Measurements from ENCODE around the gene TEX2. TPM values are rescaled to one million over a fixed set of nuclear protein-coding genes. Genes with fewer than 3 reads are reported as not detected.

The TEX2 gene
- total and polyA plus RNA-seq, 2 of the 13 experiments (the other 11 are each of a cell fraction or from before 2014, with no cell fraction given), result 21.4 to 37.7 TPM

DNA sequence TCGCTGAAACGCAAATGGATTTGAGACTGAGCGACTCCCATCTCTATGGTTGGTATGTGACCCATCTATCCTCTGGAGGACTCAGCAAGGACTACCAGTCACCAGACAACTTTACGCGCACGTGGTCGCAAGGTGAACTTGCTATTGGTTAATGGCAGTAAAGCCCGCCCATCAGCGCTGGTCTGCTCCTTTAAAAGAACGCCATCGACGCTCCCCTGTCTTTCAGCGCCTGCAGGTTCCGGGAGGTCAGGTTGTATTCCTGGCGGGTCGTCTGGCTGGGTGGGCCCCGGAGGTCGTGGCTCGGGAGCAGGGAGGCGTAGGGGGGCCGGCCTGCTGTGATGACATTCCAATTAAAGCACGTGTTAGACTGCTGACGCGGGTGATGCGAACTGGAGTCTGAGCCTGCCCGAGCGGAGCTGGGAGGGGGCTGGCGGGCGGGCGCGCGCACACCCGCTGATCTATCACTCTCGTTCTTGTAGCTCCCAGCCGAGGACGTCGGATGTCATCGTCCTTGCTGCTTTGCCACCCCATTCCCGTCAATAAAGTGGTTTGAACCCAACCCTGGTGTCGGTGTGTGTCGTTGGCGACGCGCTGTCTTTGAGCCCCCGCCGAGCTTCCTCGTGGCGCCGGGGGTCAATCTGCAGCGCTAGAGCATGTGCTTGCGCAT is 117.2 kb downstream of the TEX2 start (continued):
- peak; percentile 74 for TF ChIP-seq MLX (CRISPR knock-in tag; IDR thresholded peaks at IDR 0.05)
- TF ChIP-seq DBP (CRISPR knock-in tag; IDR thresholded peaks at IDR 0.05; ENCODE audit: not compliant biosample characterization), result no peak
- TF ChIP-seq LCORL (IDR thresholded peaks at IDR 0.05), result no peak
- TF ChIP-seq LCORL (CRISPR knock-in tag; IDR thresholded peaks at IDR 0.05), result peak; percentile 90
- TF ChIP-seq CHD4 (IDR thresholded peaks at IDR 0.05; ENCODE audit: borderline replicate concordance, low read length), result no peak
- peak; percentile 36; the same call in 1 of the 2 replicates for TF ChIP-seq REL (CRISPR knock-in tag; conservative IDR thresholded peaks at IDR 0.05)
- TF ChIP-seq REPIN1 (CRISPR knock-in tag; IDR thresholded peaks at IDR 0.05; ENCODE audit: borderline replicate concordance, low read depth), result peak; percentile 96
- TF ChIP-seq, protein P1, sequence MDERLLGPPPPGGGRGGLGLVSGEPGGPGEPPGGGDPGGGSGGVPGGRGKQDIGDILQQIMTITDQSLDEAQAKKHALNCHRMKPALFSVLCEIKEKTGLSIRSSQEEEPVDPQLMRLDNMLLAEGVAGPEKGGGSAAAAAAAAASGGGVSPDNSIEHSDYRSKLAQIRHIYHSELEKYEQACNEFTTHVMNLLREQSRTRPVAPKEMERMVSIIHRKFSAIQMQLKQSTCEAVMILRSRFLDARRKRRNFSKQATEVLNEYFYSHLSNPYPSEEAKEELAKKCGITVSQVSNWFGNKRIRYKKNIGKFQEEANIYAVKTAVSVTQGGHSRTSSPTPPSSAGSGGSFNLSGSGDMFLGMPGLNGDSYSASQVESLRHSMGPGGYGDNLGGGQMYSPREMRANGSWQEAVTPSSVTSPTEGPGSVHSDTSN (CRISPR knock-in tag; IDR thresholded peaks at IDR 0.05), result 0 out of 2 replicates have a peak, but pooled peaks have one; percentile 40
- TF ChIP-seq IKZF4 (CRISPR knock-in tag; IDR thresholded peaks at IDR 0.05; ENCODE audit: borderline replicate concordance, low read depth, not compliant biosample characterization), result no peak
- peak; percentile 96 for TF ChIP-seq RBM22 (optimal IDR thresholded peaks at IDR 0.05; ENCODE audit: low read length)
- TF ChIP-seq ZNF75D (CRISPR knock-in tag; IDR thresholded peaks at IDR 0.05; ENCODE audit: borderline replicate concordance), result no peak
- TF ChIP-seq HOXA3 (CRISPR knock-in tag; IDR thresholded peaks at IDR 0.05), result no peak; the same call in none of the 2 replicates
- TF ChIP-seq ATF2 (CRISPR knock-in tag; IDR thresholded peaks at IDR 0.05), result peak; percentile 95
- TF ChIP-seq PRMT3 (CRISPR knock-in tag; IDR thresholded peaks at IDR 0.05; ENCODE audit: borderline replicate concordance, low read depth), result no peak
- TF ChIP-seq, protein P2, sequence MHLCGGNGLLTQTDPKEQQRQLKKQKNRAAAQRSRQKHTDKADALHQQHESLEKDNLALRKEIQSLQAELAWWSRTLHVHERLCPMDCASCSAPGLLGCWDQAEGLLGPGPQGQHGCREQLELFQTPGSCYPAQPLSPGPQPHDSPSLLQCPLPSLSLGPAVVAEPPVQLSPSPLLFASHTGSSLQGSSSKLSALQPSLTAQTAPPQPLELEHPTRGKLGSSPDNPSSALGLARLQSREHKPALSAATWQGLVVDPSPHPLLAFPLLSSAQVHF (CRISPR knock-in tag; IDR thresholded peaks at IDR 0.05), result peak; percentile 37; the same call in 1 of the 2 replicates
- TF ChIP-seq, protein P3, sequence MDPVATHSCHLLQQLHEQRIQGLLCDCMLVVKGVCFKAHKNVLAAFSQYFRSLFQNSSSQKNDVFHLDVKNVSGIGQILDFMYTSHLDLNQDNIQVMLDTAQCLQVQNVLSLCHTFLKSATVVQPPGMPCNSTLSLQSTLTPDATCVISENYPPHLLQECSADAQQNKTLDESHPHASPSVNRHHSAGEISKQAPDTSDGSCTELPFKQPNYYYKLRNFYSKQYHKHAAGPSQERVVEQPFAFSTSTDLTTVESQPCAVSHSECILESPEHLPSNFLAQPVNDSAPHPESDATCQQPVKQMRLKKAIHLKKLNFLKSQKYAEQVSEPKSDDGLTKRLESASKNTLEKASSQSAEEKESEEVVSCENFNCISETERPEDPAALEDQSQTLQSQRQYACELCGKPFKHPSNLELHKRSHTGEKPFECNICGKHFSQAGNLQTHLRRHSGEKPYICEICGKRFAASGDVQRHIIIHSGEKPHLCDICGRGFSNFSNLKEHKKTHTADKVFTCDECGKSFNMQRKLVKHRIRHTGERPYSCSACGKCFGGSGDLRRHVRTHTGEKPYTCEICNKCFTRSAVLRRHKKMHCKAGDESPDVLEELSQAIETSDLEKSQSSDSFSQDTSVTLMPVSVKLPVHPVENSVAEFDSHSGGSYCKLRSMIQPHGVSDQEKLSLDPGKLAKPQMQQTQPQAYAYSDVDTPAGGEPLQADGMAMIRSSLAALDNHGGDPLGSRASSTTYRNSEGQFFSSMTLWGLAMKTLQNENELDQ (CRISPR knock-in tag; IDR thresholded peaks at IDR 0.05; ENCODE audit: borderline replicate concordance), result 0 out of 2 replicates have a peak, but pooled peaks have one; percentile 52
- peak; percentile 93 for TF ChIP-seq JARID2 (CRISPR knock-in tag; IDR thresholded peaks at IDR 0.05; ENCODE audit: insufficient replicate concordance)
- TF ChIP-seq ZBTB20 (CRISPR knock-in tag; IDR thresholded peaks at IDR 0.05; ENCODE audit: borderline replicate concordance, low read depth), result peak; percentile 86
- TF ChIP-seq, protein P4, sequence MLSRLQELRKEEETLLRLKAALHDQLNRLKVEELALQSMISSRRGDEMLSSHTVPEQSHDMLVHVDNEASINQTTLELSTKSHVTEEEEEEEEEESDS (CRISPR knock-in tag; IDR thresholded peaks at IDR 0.05; ENCODE audit: borderline replicate concordance), result peak; percentile 85; the same call in 1 of the 2 replicates
- TF ChIP-seq HMG20B (CRISPR knock-in tag; conservative IDR thresholded peaks at IDR 0.05), result no peak; the same call in 1 of the 2 replicates
- TF ChIP-seq KDM5A (IDR thresholded peaks at IDR 0.05; ENCODE audit: borderline replicate concordance, low read length), result peak; percentile 64
- TF ChIP-seq ZKSCAN5 (CRISPR knock-in tag; IDR thresholded peaks at IDR 0.05), result no peak

Measured in HepG2 (cell line).